H9 (cell line): ENCODE results near the gene KCNJ10. TPM values are rescaled to one million over a fixed set of nuclear protein-coding genes. Genes with fewer than 3 reads are reported as not detected.

ENCODE experiments used
- DNase-seq: peaks from one replicate; pipeline ENCODE4 v3.0.0-alpha.2; 2017
- H2AFZ ChIP-seq: one replicate; pipeline ENCODE4 v1.6.1; 2013; ENCODE audit warnings: mild to moderate bottlenecking, low read length, control low read depth, moderate library complexity
- H2AK5ac ChIP-seq: 2 replicates; pipeline ENCODE4 v1.6.1; 2013; ENCODE audit warnings: low read length, control low read depth, mixed read lengths; ENCODE audit not compliant: insufficient read length
- H2BK120ac ChIP-seq: one replicate; pipeline ENCODE4 v1.6.1; 2013; ENCODE audit warnings: low read depth, mild to moderate bottlenecking, low read length, control low read depth, inconsistent platforms; ENCODE audit not compliant: poor library complexity, severe bottlenecking
- H2BK12ac ChIP-seq: 2 replicates; pipeline ENCODE4 v1.6.1; 2013; ENCODE audit warnings: low read length, control low read depth, mixed read lengths, low read depth; ENCODE audit not compliant: insufficient read length
- H2BK15ac ChIP-seq: 2 replicates; pipeline ENCODE4 v1.6.1; 2013; ENCODE audit warnings: low read depth, low read length, control low read depth
- H2BK20ac ChIP-seq: one replicate; pipeline ENCODE4 v1.6.1; 2013; ENCODE audit warnings: low read depth, mild to moderate bottlenecking, low read length, control low read depth, inconsistent platforms; ENCODE audit not compliant: poor library complexity, severe bottlenecking
- H2BK5ac ChIP-seq: 2 replicates; pipeline ENCODE4 v1.6.1; 2013; ENCODE audit warnings: low read length, control low read depth, mixed read lengths; ENCODE audit not compliant: insufficient read length
- H3K14ac ChIP-seq: 2 replicates; pipeline ENCODE4 v1.6.1; 2013; ENCODE audit warnings: low read length, control low read depth; ENCODE audit not compliant: insufficient read depth
- H3K18ac ChIP-seq: 2 replicates; pipeline ENCODE4 v1.6.1; 2013; ENCODE audit warnings: low read depth, mild to moderate bottlenecking, mixed read lengths, low read length, control low read depth; ENCODE audit not compliant: insufficient read length
- H3K23ac ChIP-seq: 2 replicates; pipeline ENCODE4 v1.6.1; 2013; ENCODE audit warnings: low read length, control low read depth, mixed read lengths, low read depth; ENCODE audit not compliant: insufficient read length
- H3K23me2 ChIP-seq: 2 replicates; pipeline ENCODE4 v1.6.1; 2013; ENCODE audit warnings: low read depth, mild to moderate bottlenecking, mixed read lengths, low read length, control low read depth; ENCODE audit not compliant: insufficient read length, poor library complexity, severe bottlenecking
- H3K27ac ChIP-seq: 2 replicates; pipeline ENCODE4 v1.5.1; 2013; ENCODE audit warnings: low read length, control low read depth, mixed read lengths, low read depth; ENCODE audit not compliant: insufficient read length
- H3K27me3 ChIP-seq: 2 replicates; pipeline ENCODE4 v1.6.1; 2013; ENCODE audit warnings: low read length, control low read depth, inconsistent platforms; ENCODE audit not compliant: insufficient read depth
- H3K4ac ChIP-seq: 2 replicates; pipeline ENCODE4 v1.6.1; 2013; ENCODE audit warnings: low read depth, mild to moderate bottlenecking, control low read depth, inconsistent platforms, low read length, moderate library complexity
- H3K4me1 ChIP-seq: 2 replicates; pipeline ENCODE4 v1.6.1; 2013; ENCODE audit warnings: low read length, control low read depth, inconsistent platforms; ENCODE audit not compliant: insufficient read depth
- H3K4me2 ChIP-seq: 2 replicates; pipeline ENCODE4 v1.6.1; 2013; ENCODE audit warnings: low read length, control low read depth, mixed read lengths; ENCODE audit not compliant: insufficient read length, insufficient read depth
- H3K56ac ChIP-seq: 2 replicates; pipeline ENCODE4 v1.6.1; 2013; ENCODE audit warnings: low read depth, mild to moderate bottlenecking, mixed read lengths, low read length, control low read depth; ENCODE audit not compliant: insufficient read length
- H3K79me1 ChIP-seq: 2 replicates; pipeline ENCODE4 v1.6.1; 2013; ENCODE audit warnings: low read depth, mild to moderate bottlenecking, moderate library complexity, low read length, control low read depth, inconsistent platforms; ENCODE audit not compliant: insufficient read depth, poor library complexity, severe bottlenecking
- H3K79me2 ChIP-seq: 2 replicates; pipeline ENCODE4 v1.6.1; 2013; ENCODE audit warnings: low read length, control low read depth, inconsistent platforms; ENCODE audit not compliant: insufficient read depth
- H3K9ac ChIP-seq: 2 replicates; pipeline ENCODE4 v1.6.1; 2013; ENCODE audit warnings: low read length, control low read depth, mixed read lengths; ENCODE audit not compliant: insufficient read length; ENCODE audit errors: extremely low read depth
- H3K9me3 ChIP-seq: one replicate; pipeline ENCODE4 v1.6.1; 2013; ENCODE audit warnings: low read depth, low read length, inconsistent platforms; ENCODE audit not compliant: control insufficient read depth
- H3T11ph ChIP-seq: one replicate; pipeline ENCODE4 v1.6.1; 2013; ENCODE audit warnings: mild to moderate bottlenecking, low read length, control low read depth, inconsistent platforms
- H4K20me1 ChIP-seq: one replicate; pipeline ENCODE4 v1.6.1; 2013; ENCODE audit not compliant: control insufficient read depth, insufficient read length, insufficient read depth
- H4K5ac ChIP-seq: 2 replicates; pipeline ENCODE4 v1.6.1; 2013; ENCODE audit warnings: low read depth, mild to moderate bottlenecking, mixed read lengths, low read length, control low read depth; ENCODE audit not compliant: insufficient read length
- H4K8ac ChIP-seq: replicated peaks from 2 replicates; pipeline ENCODE4 v1.6.1; 2013; ENCODE audit warnings: low read length, control low read depth, mixed read lengths, low read depth; ENCODE audit not compliant: insufficient read length
- H4K91ac ChIP-seq: 2 replicates; pipeline ENCODE4 v1.6.1; 2013; ENCODE audit warnings: low read depth, mild to moderate bottlenecking, moderate library complexity, mixed read lengths, low read length, control low read depth; ENCODE audit not compliant: insufficient read length
- H3K27ac Mint-ChIP-seq, 3 experiments: 2 replicates in 2 of 3; 3 replicates in 1 of 3; pipeline ENCODE4 v1.8.0; 2020 to 2021; ENCODE audit warnings: mixed read lengths in 3 of 3, mild to moderate bottlenecking in 1 of 3, moderate library complexity in 1 of 3
- H3K27me3 Mint-ChIP-seq: 2 replicates; pipeline ENCODE4 v1.8.0; 2021; ENCODE audit warnings: low read depth, mild to moderate bottlenecking, moderate library complexity, mixed read lengths
- H3K36me3 Mint-ChIP-seq, 3 experiments: 2 replicates in 2 of 3; 3 replicates in 1 of 3; pipeline ENCODE4 v1.8.0; 2020 to 2021; ENCODE audit warnings: low read depth in 3 of 3, mixed read lengths in 3 of 3; ENCODE audit not compliant: insufficient read depth in 1 of 3
- H3K4me1 Mint-ChIP-seq, 2 experiments: 2 replicates each; pipeline ENCODE4 v1.8.0; 2020; ENCODE audit warnings: mixed read lengths in 2 of 2
- H3K4me3 Mint-ChIP-seq, 2 experiments: 2 replicates in 1 of 2; 3 replicates in 1 of 2; pipeline ENCODE4 v1.8.0; 2020 to 2021; ENCODE audit warnings: mild to moderate bottlenecking in 2 of 2, mixed read lengths in 2 of 2, moderate library complexity in 1 of 2
- H3K9me3 Mint-ChIP-seq, 2 experiments: 2 replicates in 1 of 2; 3 replicates in 1 of 2; pipeline ENCODE4 v1.8.0; 2020; ENCODE audit warnings: mild to moderate bottlenecking in 2 of 2, mixed read lengths in 2 of 2, moderate library complexity in 1 of 2
- WGBS: extraction: QIAGEN DNeasy Blood & Tissue Kit; methylation state at CpG from one replicate; pipeline ENCODE4 v1.1.7; 2013; ENCODE audit warnings: missing lambda C conversion rate, low lambda C conversion rate, mixed read lengths; ENCODE audit not compliant: insufficient read length; ENCODE audit errors: extremely low coverage; 5-methylcytosine and 5-hydroxymethylcytosine counted together
- total RNA-seq: library from RNA; stranded (reverse); gene quantifications from 2 replicates; pipeline ENCODE4 v1.2.1, GENCODE V29; 2021
- TF ChIP-seq, protein P1 (sequence below): fragments of 200-600 bp; sonication (generic); conservative IDR thresholded peaks from 3 replicates; pipeline ENCODE4 v1.8.0; 2021; ENCODE audit warnings: antibody characterized with exemption, mild to moderate bottlenecking

The KCNJ10 gene
- total RNA-seq, 1 experiment from 2014 or later, result 0.44 TPM

- H3K56ac ChIP-seq, result no peak overlapping the region
- Mint-ChIP-seq H3K9me3 (no peaks in the 10 kb centered on the region), H3K4me1 (peaks cover 0 to 5% of the 10 kb centered on the region in 2 experiments; a peak in 2 of 4 replicates), H3K36me3 (no peaks in the 10 kb centered on the region), H3K27ac (no peak overlapping the region), H3K4me3 (no peak overlapping the region), H3K27me3 (peaks cover 29% of the 10 kb centered on the region)
- H2BK5ac ChIP-seq, result no peak overlapping the region
- no peaks in the 10 kb centered on the region for H3K23me2 ChIP-seq
- no peak overlapping the region for H2BK15ac ChIP-seq
- no peaks in the 10 kb centered on the region for H3K9me3 ChIP-seq
- H4K8ac ChIP-seq, result no peak overlapping the region
- H3K27me3 ChIP-seq, result no peaks in the 10 kb centered on the region
- no peak overlapping the region for H4K91ac ChIP-seq
- no peaks in the 10 kb centered on the region for H3K4me1 ChIP-seq
- no peaks in the 10 kb centered on the region for H3K79me1 ChIP-seq
- H3K27ac ChIP-seq, result no peak overlapping the region
- no peak overlapping the region for H3K18ac ChIP-seq
- DNase-seq, result no peak
- no peak overlapping the region for H2BK20ac ChIP-seq
- H4K20me1 ChIP-seq, result no peaks in the 10 kb centered on the region
- H3K4me2 ChIP-seq, result no peak overlapping the region
- H2BK12ac ChIP-seq, result no peak overlapping the region
- H3K23ac ChIP-seq, result no peak overlapping the region
- no peak overlapping the region for H2AFZ ChIP-seq
- H3K14ac ChIP-seq, result no peak overlapping the region; the same call in 1 of the 2 replicates
- TF ChIP-seq, protein P1, sequence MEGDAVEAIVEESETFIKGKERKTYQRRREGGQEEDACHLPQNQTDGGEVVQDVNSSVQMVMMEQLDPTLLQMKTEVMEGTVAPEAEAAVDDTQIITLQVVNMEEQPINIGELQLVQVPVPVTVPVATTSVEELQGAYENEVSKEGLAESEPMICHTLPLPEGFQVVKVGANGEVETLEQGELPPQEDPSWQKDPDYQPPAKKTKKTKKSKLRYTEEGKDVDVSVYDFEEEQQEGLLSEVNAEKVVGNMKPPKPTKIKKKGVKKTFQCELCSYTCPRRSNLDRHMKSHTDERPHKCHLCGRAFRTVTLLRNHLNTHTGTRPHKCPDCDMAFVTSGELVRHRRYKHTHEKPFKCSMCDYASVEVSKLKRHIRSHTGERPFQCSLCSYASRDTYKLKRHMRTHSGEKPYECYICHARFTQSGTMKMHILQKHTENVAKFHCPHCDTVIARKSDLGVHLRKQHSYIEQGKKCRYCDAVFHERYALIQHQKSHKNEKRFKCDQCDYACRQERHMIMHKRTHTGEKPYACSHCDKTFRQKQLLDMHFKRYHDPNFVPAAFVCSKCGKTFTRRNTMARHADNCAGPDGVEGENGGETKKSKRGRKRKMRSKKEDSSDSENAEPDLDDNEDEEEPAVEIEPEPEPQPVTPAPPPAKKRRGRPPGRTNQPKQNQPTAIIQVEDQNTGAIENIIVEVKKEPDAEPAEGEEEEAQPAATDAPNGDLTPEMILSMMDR, result no peak
- WGBS, result no CpG with 5 or more reads among the region's 6 CpGs
- H3T11ph ChIP-seq, result no peak overlapping the region
- H3K79me2 ChIP-seq, result no peaks in the 10 kb centered on the region
- no peak overlapping the region for H3K9ac ChIP-seq
- no peak overlapping the region for H2AK5ac ChIP-seq
- H4K5ac ChIP-seq, result no peak overlapping the region
- H2BK120ac ChIP-seq, result no peak overlapping the region
- no peak overlapping the region for H3K4ac ChIP-seq
Observed at GRCh38 chr1:159981351-159982055, 88.5 kb downstream of the KCNJ10 start.
